CD14-positive monocyte (primary cell): ENCODE data around the gene WNT6. TPM values are rescaled to one million over a fixed set of nuclear protein-coding genes. Genes with fewer than 3 reads are reported as not detected.

Experiments
- DNase-seq, 3 donors: peaks; one replicate each; pipeline ENCODE4 v3.0.0-alpha.2; 2011 to 2022
- H2AFZ ChIP-seq: 2 replicates; pipeline ENCODE4 v1.6.0; 2012; ENCODE audit warnings: mild to moderate bottlenecking, low read depth, low read length, inconsistent platforms; ENCODE audit not compliant: insufficient read depth, poor library complexity, severe bottlenecking
- H3K27ac ChIP-seq, 2 donors: 1 replicate in 1 of 2; 2 replicates in 1 of 2; pipeline ENCODE4 v1.5.1; 2012 to 2013; ENCODE audit warnings: low read length in 2 of 2, control low read depth in 1 of 2, inconsistent platforms in 1 of 2, low read depth in 1 of 2, mild to moderate bottlenecking in 1 of 2
- H3K27me3 ChIP-seq, 2 donors: one replicate each; pipeline versions ENCODE4 v1.6.0 to v1.6.1; 2011 to 2013; ENCODE audit warnings: low read length in 2 of 2; ENCODE audit not compliant: control insufficient read depth in 2 of 2, insufficient read depth in 2 of 2
- H3K36me3 ChIP-seq, 2 donors: replicated peaks in 1 of 2; 1 replicate in 1 of 2; 2 replicates in 1 of 2; pipeline versions ENCODE4 v1.5.1 to v1.6.1; 2012 to 2013; ENCODE audit warnings: low read length in 2 of 2, control low read depth in 1 of 2, inconsistent platforms in 1 of 2, mild to moderate bottlenecking in 1 of 2; ENCODE audit not compliant: insufficient read depth in 2 of 2, control insufficient read depth in 1 of 2
- H3K4me1 ChIP-seq, 2 donors: 1 replicate in 1 of 2; 2 replicates in 1 of 2; pipeline versions ENCODE4 v1.5.1 to v1.6.1; 2012 to 2013; ENCODE audit warnings: low read length in 2 of 2, control low read depth in 1 of 2, inconsistent platforms in 1 of 2, mild to moderate bottlenecking in 1 of 2, moderate library complexity in 1 of 2; ENCODE audit not compliant: insufficient read depth in 2 of 2, control insufficient read depth in 1 of 2
- H3K4me2 ChIP-seq: replicated peaks from 2 replicates; pipeline ENCODE3; 2012; ENCODE audit warnings: low read length, moderate library complexity, mild to moderate bottlenecking; ENCODE audit not compliant: poor library complexity, severe bottlenecking; ENCODE audit errors: extremely low read depth
- H3K4me3 ChIP-seq, 3 experiments: fragments of 200-600 bp in 1 of 3; sonication (generic) in 1 of 3; replicated peaks in 1 of 3; 1 replicate in 2 of 3; 2 replicates in 1 of 3; pipeline ENCODE4 v1.5.1; 2011 to 2013; ENCODE audit warnings: low read length in 3 of 3, mild to moderate bottlenecking in 3 of 3, control low read depth in 2 of 3, low read depth in 2 of 3, inconsistent platforms in 1 of 3, moderate library complexity in 1 of 3
- H3K79me2 ChIP-seq: 2 replicates; pipeline ENCODE4 v1.6.0; 2012; ENCODE audit warnings: mild to moderate bottlenecking, control low read depth, inconsistent platforms, low read length, moderate library complexity; ENCODE audit not compliant: insufficient read depth
- H3K9ac ChIP-seq: 2 replicates; pipeline ENCODE4 v1.6.0; 2017; ENCODE audit warnings: low read length, mild to moderate bottlenecking; ENCODE audit not compliant: insufficient read depth, poor library complexity, severe bottlenecking
- H3K9me3 ChIP-seq, 2 donors: replicated peaks in 1 of 2; 1 replicate in 1 of 2; 2 replicates in 1 of 2; pipeline versions ENCODE4 v1.5.1 to v1.6.1; 2012 to 2013; ENCODE audit warnings: low read length in 2 of 2, control low read depth in 1 of 2; ENCODE audit not compliant: control insufficient read depth in 1 of 2, insufficient read depth in 1 of 2
- H4K20me1 ChIP-seq: 2 replicates; pipeline ENCODE4 v1.6.0; 2012; ENCODE audit warnings: mild to moderate bottlenecking, low read length, control low read depth, moderate library complexity; ENCODE audit not compliant: insufficient read depth
- H3K27ac Mint-ChIP-seq, 7 donors: one replicate each; pipeline ENCODE4 v1.8.0; 2020; ENCODE audit warnings: mild to moderate bottlenecking in 7 of 7, mixed read lengths in 7 of 7, moderate library complexity in 6 of 7, inconsistent platforms in 2 of 7
- H3K27me3 Mint-ChIP-seq, 3 donors: one replicate each; pipeline ENCODE4 v1.8.0; 2021 to 2022; ENCODE audit warnings: low read depth in 3 of 3, mild to moderate bottlenecking in 3 of 3, mixed read lengths in 3 of 3, moderate library complexity in 3 of 3, inconsistent platforms in 1 of 3
- H3K36me3 Mint-ChIP-seq, 2 donors: one replicate each; pipeline ENCODE4 v1.8.0; 2020; ENCODE audit warnings: mixed read lengths in 2 of 2, inconsistent platforms in 1 of 2, mild to moderate bottlenecking in 1 of 2
- H3K4me1 Mint-ChIP-seq: one replicate; pipeline ENCODE4 v1.8.0; 2020; ENCODE audit warnings: mild to moderate bottlenecking, mixed read lengths
- H3K4me3 Mint-ChIP-seq, 2 donors: one replicate each; pipeline ENCODE4 v1.8.0; 2020; ENCODE audit warnings: mild to moderate bottlenecking in 2 of 2, mixed read lengths in 2 of 2, moderate library complexity in 1 of 2
- H3K9me3 Mint-ChIP-seq, 7 donors: one replicate each; pipeline ENCODE4 v1.8.0; 2020 to 2022; ENCODE audit warnings: mixed read lengths in 7 of 7, mild to moderate bottlenecking in 6 of 7, moderate library complexity in 6 of 7, inconsistent platforms in 2 of 7
- CTCF ChIP-seq: fragments of 200-600 bp; IDR thresholded peaks from one replicate; pipeline ENCODE4 v1.8.0; 2022; ENCODE audit warnings: antibody characterized with exemption, mild to moderate bottlenecking
- WGBS: methylation state at CpG from one replicate; pipeline ENCODE4 v1.1.5; 2013; ENCODE audit warnings: missing lambda C conversion rate; ENCODE audit not compliant: insufficient coverage; 5-methylcytosine and 5-hydroxymethylcytosine counted together
- intact Hi-C, 2 donors: fragments of 100-400 bp; cut with micrococcal nuclease; formaldehyde crosslinking; loops; one replicate each; pipeline versions ENCODE4 v1.15.0 to v1.15.1; 2023
- polyA plus RNA-seq, 3 donors: library from polyadenylated mRNA; depleted of rRNA in 1 of 3; unstranded in 2 of 3; stranded (reverse) in 1 of 3; fragments of 300-500 nt in 2 of 3; fragments of >200 nt in 1 of 3; fragmentation: Illumina TruSeq in 2 of 3; gene quantifications; 1 replicate in 2 of 3; 2 replicates in 1 of 3; pipeline ENCODE4 v1.2.3, GENCODE V29; 2012 to 2021

WNT6 gene
- polyA plus RNA-seq, 3 donors: 0.27 to 0.65 (median 0.37) TPM

- Histone ChIP-seq H3K79me2 (no peaks in the 10 kb centered on the region), H3K9ac (no peak overlapping the region), H3K4me1 (peaks cover 15 to 23% of the 10 kb centered on the region in 2 donors), H3K27ac (no peak overlapping the region), H3K4me3 (no peak overlapping the region), H3K4me2 (no peak overlapping the region), H3K9me3 (peaks cover 3 to 8% of the 10 kb centered on the region in 2 donors), H3K27me3 (peaks cover 21 to 25% of the 10 kb centered on the region in 2 donors), H4K20me1 (no peaks in the 10 kb centered on the region), H3K36me3 (no peaks in the 10 kb centered on the region), H2AFZ (no peak overlapping the region)
- TF ChIP-seq CTCF: no peak
- no peak for DNase-seq
- H3K27ac Mint-ChIP-seq: no peak overlapping the region
- intact Hi-C loops: loop anchor here in 1 of 2 donors (5.0 kb wide), 1 partner anchor 105 kb away; no protein-coding TSS in a partner anchor
- H3K9me3 Mint-ChIP-seq: peaks cover 0 to 20% (median 14%) of the 10 kb centered on the region in 7 donors
- H3K27me3 Mint-ChIP-seq: peaks cover 13 to 26% (median 23%) of the 10 kb centered on the region in 3 donors
- WGBS: no CpG with 5 or more reads among the region's 2 CpGs
- H3K4me3 Mint-ChIP-seq: no peak overlapping the region
- H3K36me3 Mint-ChIP-seq: peaks cover 1 to 4% of the 10 kb centered on the region in 2 donors
- peaks cover 30% of the 10 kb centered on the region for H3K4me1 Mint-ChIP-seq
Measured at GRCh38 chr2:218837495-218837894, 22.1 kb upstream of the WNT6 start.

- Histone ChIP-seq H3K9ac (no peak overlapping the region), H3K4me1 (peaks cover 15 to 23% of the 10 kb centered on the region in 2 donors), H3K4me2 (peak overlapping the region; percentile 24), H4K20me1 (no peaks in the 10 kb centered on the region), H3K36me3 (no peaks in the 10 kb centered on the region), H3K27me3 (peaks cover 10 to 11% of the 10 kb centered on the region in 2 donors), H3K27ac (peak overlapping the region; percentile 56 to 78), H3K79me2 (no peaks in the 10 kb centered on the region), H3K9me3 (peaks cover 3 to 8% of the 10 kb centered on the region in 2 donors), H3K4me3 (peak overlapping the region in 1 of 3 experiments; percentile 24), H2AFZ (peak overlapping the region; percentile 29)
- TF ChIP-seq CTCF: no peak
- DNase-seq: peak; percentile 77 to 89 (median 88)
- WGBS: no CpG with 5 or more reads among the region's 4 CpGs
- intact Hi-C loops: loop anchor here in 1 of 2 donors (5.0 kb wide), 1 partner anchor 107 kb away; no protein-coding TSS in a partner anchor
- peaks cover 1 to 4% of the 10 kb centered on the region in 2 donors for H3K36me3 Mint-ChIP-seq
- peak overlapping the region; percentile 89 to 98 (median 94) for H3K27ac Mint-ChIP-seq
- peak overlapping the region in 1 of 2 donors; percentile 49 for H3K4me3 Mint-ChIP-seq
- H3K9me3 Mint-ChIP-seq: peaks cover 2 to 25% (median 18%) of the 10 kb centered on the region in 7 donors
- H3K4me1 Mint-ChIP-seq: peaks cover 26% of the 10 kb centered on the region
- H3K27me3 Mint-ChIP-seq: peaks cover 5 to 18% (median 15%) of the 10 kb centered on the region in 3 donors
Measured at GRCh38 chr2:218839430-218839829, 20.2 kb upstream of the WNT6 start.
